Measurements from ENCODE around the gene MAP7D1.
A peak's percentile ranks its signal among the peaks of the same experiment; 100 is the strongest.
"Not testable (repeated sequence)": the region's sequence is repeated elsewhere in the genome, so short reads cannot be mapped to it uniquely, and the experiment has no call there.

MAP7D1 gene

DNA sequence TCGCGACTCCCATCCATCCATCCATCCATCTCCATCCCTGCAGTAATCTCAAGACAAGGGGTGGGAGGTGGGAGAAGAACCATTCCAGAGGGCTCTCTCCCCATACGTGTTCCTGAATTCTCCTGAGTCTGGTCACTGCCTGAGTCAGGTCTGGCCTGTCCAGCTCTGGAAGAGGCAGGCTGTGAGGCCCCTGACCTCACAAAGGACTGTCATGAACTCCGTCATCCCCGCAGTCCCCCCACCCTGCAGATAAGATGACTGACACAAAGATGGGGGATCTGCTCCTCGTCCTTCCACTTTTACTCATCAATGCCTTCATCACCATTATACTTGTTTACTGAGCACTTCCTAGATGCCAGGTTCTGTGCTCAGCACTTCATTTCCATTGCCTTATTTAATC, 1.6 kb upstream of the MAP7D1 start:
- DNase-seq: no peak

DNA sequence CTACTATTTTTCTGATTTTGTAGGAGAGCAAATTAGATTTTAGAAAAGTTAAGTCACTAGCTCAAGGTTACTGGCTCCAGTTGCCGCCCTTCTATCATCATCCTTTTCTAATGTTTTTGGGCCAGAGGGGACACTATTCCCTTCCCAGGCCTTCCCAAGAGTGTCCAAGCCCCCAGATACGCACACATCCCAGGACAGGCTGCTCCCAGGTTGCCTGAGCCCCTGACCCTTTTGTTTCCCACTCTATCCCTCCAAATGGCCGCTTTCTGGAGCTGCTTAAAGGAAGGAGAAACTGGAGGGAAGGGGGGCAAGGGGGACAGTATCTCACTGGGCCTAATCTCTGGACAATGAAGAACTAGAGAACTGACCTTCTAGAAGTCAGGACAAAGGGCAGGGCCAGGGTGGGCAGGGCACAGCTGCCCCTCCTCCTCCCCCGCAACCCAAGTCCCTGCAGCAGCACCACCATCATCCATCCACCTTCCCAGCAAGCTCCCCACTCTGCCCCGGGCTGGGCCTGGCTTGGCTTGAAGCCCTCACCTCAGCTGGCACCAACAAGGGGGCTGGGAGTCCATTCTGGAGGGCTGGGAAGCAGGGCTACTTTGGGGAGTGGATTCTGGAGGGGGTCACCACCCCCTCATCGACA, 1.1 kb upstream of the MAP7D1 start:
- peak; percentile 47 for DNase-seq

DNA sequence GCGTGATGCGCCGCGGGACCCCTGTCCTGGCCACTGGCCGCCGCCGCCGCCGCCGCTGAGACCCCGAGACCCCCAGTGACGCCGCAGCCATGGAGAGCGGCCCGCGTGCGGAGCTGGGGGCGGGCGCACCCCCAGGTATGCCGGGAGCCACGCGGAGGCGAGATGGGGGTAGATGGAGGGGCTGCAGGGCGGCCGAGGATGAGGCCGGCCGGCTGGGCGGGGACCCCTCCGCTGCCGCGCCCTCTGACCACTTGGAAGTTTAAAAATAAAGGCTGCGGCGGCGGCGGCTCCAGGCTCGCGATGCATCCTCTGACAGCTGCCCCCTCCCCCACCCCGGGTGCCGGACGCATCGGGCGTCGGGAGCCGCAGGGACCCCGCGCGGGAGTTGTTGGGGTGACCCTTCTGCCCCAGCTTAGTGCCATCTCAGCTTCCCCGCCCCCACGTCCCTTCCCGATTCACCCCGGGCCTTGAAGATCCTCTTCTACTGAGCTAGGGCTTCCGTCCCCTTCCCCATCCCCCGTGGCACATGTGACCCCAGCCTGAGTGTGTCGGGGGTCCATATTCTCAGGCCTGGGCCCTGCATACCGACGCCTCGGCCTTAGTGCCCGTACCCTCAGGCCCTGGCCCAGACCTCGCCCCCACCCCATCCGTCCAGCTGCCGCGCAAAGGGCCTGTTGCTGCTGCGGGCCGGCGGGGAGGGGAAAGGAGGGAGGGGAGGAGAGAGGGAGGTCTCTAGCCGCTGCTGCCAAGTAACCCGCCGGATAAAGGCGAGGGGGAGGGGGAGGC, 562 bp downstream of the MAP7D1 start:
- peak; percentile 56 for DNase-seq

DNA sequence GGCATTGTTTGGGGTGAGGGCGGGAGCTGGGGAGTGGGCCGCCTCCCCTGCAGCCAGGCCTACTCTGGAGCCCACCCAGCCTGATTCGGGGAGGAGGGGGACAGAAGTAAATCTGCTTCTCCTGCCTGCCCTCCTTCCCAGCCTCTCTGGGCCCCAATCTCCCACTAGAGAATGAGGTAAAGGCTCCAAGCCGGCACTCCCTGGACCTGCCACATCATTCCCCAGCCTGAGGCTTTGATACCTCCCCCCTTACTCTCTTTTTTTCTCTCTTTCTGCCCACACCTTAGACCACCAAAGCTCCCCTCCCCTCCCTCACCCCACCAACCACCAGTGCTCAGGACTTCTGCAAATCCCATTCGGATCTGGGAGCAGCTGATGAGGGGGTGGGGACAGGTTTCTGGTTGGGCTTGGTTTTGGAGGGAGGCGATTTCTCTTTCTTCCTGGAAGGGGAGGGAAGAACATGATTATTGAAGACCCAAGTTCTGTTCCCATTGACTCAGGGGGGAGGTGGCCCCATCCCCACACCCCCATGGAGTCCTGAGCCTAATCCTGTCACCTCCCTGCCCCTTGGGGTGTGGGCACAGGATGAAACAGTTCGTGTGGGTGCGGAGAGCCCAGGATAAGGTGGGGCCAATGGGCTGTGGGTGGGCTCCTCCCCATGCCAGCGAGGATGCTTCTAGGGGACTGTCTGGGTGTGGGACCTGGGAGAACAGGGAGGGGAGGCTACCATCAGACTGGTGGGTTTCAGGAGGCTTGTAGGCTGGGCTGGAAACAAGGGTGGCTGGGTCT, 1.3 kb downstream of the MAP7D1 start:
- DNase-seq: peak; percentile 34

DNA sequence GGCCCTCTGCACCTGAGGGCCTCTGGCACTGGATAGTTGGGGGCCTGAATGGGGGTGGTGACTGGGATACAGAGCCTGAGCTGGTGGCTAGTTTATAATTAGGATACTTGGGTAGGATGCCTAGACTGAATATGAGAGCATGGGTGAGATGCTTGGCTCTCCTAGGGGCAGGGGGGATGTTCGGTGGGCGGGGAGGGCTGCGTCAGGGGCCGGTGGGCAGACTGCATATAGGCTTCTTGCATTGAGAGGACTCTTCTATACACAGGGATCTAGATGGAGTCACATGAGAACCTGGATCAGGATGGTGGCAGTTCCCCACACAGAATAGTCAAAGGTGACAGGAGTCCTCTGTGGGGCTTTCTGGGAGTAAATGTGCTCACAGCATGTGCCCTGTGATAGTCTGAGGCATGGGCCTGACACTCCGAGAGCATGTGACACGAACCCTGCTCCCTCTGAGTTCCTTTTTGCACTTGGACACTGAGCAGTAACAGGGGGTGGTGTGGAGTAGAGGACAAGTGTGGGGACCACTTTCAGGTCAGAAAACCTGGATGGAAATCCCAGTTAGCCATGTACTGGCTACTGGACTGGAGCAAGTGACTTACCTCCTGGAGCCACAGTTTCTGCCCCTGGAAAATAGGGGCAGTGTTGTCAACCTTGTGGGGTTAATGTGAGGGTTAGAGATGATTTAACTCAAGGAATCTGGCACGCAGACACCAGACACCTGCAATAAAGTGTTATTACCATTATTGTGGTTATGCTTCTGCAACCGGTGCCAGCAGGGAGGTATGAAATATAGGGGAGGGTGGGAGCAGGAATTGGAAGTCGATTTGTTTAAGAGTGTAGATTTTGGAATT, 2.2 kb downstream of the MAP7D1 start:
- no peak for DNase-seq

DNA sequence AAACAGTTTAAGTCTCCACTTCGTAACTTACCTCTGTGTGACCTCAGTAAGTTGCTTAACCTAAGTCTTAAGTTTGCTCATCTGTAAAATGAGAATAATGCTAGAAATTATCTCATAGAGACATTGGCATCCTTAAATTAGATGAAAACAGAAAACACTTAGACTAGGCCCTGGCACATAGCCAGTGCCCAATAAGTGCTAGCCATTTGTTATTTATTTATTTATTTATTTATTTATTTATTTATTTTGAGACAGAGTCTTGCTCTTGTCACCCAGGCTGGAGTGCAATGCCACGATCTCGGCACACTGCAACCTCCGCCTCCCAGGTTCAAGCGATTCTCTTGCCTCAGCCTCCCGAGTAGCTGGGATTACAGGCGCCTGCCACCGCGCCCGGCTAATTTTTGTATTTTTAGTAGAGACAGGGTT, 2.9 kb downstream of the MAP7D1 start:
- DNase-seq: not testable (repeated sequence)

DNA sequence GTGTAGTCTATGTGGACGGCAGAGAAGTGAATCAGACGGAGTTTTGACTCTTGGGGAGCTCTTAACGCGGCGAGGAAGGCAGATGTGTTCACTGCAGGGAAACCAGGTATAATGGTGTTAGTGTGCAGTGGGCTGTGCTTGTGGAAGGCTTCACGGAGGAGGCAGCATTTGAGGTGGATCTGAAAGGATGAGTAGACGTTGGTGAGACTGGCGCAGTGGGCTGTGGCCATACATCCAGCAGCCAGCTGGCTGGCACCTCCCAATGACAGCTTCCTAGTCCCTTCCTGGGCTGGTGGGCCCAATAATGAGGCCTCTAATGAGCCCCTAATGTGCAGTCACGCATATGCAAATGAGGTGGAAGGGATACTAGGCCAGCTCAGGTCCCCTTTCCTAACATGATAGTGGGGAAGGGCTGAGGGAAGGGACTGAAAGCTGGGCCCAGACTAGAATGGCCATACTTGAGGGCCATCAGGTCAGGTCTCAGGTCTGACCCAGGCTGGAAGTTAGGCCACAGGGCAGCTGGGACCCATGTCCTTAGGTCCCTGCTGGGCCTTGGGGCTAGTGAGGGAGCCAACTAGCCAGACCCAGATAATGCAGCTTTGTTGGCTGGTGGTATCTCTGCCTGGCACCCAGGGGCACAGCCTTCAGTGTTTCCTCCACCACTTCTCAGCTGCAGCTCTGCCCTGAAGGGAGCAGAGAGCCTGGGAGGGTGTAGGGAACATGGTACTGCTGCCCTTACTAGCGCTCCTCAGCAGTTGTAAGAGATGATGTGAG, 3.8 kb downstream of the MAP7D1 start:
- no peak for DNase-seq

DNA sequence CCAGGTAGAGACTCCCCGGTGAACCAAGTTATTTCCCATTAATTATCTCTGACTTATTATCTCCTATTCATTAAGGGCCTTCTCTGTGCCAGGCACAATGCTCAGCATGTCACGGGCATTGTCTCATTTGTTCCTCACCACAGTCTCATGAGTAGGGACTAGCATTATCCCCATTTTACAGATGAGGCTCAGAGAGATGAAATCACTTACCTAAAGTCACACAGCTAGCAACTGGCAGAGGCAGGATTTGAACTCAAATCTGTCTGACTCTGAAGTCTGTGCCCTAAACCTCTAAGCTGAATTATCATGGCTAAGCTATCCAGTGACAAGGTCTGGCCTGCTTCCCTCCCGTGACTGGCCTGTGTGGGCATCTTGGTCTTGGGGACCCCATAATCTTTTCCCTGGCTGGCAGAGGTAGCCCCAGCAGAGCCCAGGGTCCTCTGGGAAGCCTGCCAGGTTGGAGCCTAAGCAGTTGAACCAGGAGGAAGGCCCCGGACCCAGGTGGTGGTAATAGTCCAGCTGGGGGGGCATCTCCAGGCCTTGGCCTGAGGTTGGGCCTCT, 4.5 kb downstream of the MAP7D1 start:
- DNase-seq: no peak

DNA sequence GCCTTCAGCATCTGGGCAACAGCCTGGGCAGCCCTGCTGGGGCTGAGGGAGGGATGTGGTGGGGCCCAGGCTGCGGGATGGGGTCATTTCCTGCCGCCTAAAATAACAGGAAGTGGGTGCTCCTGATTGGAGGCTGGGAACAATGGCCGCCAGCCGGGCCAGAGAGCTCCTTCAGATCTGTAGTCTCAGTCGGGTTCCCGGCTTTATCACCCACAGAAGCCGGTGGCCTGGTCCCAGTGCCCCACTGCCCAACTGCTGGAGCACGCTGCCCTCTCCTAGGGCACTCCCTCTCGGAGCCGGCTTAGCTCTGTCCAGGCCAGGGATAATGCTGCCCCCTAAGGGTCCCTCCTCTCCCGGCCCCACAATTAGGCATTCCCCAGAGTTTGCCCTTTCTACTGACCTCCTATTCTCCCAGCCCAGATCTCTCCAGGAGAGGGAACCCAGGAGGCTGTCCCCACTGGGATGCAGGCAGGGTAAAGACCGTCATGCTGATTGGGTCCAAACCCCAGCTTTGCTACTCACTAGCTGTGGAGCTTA, 5.1 kb downstream of the MAP7D1 start:
- peak; percentile 71 for DNase-seq

DNA sequence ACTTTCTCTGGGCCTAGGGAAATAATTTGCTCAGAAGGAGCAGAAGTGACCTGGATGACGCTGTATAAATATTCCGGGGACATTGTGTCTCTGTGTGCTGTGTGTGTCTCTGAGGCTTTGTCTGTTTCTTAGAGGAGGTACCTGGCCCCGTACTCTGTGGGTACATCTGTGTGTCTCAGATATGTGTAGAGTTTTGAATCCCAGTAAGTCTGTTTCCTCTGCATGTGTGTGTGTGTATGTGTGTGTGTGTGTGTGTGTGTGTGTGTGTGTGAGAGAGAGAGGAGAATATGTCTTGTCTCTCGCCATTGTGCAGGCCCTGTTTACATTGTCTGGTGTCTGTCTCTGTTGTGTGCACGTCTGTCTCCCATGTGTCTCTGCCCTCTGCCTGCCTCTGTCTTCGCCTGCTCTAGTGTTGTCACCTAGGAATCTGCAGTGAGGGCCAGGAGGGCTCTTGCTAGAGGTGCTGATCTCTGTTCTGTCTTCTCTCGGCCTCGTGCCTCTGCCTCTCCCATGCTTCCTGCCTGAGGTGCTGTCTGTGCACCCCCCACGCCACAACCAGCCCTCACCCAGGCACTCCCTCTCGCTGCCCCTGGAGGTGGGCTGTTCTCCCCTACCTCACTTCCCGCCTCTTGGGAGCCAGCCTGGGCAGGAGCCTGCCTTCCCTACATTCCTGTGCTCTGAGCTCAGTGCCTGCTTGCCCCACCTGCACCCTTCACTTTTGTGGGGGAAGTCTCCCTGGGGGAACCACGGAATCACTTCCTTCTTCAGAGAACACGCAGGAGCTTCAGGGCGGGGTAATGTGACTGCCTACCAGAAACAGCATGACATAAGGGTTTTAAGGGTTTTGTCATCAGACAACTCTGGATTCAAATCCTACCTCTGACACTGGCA, 5.9 kb downstream of the MAP7D1 start:
- peak; percentile 99 for DNase-seq

DNA sequence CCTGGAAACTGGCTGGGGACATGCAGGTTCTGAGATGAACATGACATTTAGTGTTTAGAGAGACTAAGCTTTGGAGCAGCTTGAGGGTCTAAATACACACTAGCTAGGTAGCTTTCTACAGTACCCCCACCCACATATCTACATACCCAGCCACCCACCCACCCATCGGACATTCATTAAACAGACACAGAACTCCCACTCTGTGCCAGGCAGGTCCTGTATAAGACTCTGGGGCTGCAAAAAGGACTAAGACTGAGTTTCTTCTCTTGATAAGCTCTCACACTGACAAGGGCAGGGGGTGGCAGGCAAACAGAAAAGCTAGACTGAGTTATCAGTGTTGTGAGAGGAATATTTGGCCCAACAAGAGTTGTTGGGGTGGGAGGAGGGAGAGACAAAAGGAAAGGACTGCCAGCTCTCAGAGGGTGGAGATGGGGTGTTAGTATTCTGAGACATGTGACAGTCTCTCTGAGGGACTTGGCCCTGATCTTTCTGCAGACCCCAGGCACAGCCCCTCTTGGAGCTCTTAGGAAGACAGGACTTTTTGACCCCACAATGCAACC, 6.8 kb downstream of the MAP7D1 start:
- DNase-seq: no peak

DNA sequence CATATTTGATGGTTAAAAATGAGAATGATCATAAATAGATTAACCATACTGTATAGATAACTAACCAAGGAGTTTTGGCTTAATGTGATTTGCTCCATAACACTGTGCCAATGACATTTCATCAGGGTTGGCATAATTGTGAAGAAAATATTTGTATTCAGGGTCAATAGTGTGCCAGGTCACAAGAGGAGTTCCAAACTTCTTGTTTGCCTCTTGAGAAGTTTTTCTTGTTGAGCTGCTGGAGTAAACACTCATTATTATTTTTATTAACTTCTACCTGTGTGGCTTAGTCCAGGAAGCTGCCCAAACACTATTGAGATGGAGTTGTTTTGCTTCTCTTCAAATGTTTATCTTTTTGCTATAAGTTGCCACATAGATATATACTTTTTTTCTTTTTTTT, 7.5 kb downstream of the MAP7D1 start:
- no peak for DNase-seq

DNA sequence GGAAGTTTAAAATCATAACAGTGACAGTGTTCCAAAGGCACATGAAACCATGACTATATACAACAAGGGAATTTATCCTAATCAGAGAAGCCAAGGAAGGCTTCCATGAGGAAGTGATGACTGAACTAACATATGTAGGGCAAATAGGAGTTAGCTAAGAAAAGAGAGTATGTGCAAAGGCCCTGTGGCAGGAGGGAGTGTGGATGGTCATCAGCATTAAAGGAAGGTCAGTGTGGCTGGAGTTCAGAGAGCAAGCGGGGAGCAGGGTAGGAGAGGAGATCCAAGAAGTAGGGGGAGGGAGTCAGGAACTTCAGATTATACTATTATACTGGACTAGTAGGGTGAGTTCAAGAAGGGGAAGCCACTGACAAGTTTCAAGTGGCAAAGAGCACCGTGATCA, 8.4 kb downstream of the MAP7D1 start:
- DNase-seq: no peak

DNA sequence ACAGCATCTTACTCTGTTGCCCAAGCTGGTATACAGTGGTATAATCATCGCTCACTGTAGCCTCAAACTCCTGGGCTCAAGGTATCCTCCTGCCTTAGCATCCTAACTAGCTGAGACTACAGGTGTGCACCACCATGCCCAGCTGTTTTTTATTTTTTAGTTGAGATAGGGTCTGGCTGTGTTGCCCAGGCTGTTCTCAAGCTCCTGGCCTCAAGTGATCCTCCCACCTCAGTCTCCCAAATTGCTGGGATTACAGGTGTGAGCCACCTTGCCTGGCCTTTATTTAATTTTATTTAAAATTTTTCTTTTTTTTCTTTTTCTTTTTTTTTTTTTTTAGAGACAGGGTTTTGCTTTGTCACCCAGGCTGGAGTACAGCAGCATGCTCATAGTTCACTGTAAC, 9.2 kb downstream of the MAP7D1 start:
- no peak for DNase-seq

DNA sequence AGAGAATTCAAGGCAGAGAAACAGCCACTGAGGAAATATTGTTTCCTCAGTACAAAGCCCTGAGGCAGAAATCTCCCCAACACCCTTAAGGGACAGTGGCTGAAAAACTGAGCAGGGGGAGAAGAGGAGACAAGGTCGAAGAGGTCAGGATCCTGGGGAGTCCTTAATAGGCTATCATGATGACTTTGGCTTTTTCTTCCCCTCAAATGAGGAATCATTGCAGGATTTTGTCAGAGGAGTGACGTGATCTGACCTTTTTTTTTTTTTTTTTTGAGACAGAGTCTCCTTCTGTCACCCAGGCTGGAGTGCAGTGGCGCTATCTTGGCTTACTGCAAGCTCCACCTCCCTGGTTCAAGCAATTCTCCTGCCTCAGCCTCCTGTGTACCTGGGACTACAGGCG, 10.2 kb downstream of the MAP7D1 start:
- no peak for DNase-seq

DNA sequence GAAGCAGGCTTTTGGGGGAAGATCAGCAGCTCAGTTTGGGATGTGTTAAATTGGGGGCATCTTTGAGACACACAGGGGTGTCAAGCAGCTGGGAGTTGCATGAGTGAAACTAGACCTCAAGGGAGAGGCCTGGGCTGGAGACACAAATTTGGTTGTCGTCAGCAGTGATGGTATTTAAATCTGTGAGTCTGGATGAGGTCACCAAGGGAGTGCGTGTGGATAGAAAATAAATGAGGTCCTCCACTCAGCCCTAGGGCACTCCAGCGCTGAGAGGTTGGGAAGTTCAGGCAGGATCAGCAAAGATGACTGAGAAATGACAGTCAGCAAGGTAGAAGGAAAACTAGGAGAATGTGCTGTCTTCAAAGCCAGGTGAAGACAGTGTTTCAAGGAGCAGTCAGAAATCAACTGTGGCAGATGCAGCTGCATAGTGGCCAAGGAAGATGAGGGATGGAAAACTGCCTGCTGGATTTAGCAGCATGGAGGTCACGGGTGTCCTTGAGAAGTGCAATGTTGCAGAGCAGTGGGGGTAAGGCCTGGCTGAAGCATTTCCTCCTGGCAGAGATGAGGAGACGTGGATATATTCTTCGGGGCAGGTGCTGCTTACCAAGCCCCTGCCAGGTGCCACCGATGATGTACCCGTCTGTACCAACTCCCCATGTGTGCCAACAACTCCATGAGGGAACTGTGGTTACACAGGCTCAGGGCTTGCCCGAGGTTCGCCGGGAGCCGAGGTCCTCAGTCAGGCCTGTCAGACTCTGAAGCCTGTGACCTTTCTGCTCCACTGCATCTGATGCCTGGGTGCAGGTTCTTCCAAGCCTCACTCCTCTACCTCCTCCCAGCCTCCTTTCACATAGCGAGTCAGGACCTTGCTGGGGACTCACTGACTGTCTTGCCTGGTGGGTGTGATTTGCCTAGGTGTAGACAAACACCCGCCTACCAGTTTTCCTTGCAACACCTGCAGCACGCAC, 11.3 kb downstream of the MAP7D1 start:
- peak; percentile 49 for DNase-seq

DNA sequence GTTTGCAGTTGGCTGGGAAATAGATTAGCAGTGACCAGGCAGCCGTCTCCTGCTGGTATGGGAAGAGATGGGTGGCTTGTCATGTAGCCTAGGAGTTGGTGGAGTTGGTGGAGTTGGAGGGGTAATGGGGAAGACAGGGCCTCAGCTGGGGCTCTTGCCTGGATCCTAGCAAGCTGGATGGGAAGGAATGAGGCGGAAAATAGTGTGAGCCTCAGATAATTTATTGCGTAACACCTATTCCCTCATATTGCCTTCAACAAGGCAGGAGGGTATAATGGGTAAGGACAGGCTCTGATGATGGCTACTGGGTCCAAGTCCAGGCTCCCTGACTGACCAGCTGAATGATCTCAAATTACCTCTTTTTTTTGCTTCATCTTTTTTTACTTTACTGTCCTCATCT, 12.6 kb downstream of the MAP7D1 start:
- DNase-seq: no peak

DNA sequence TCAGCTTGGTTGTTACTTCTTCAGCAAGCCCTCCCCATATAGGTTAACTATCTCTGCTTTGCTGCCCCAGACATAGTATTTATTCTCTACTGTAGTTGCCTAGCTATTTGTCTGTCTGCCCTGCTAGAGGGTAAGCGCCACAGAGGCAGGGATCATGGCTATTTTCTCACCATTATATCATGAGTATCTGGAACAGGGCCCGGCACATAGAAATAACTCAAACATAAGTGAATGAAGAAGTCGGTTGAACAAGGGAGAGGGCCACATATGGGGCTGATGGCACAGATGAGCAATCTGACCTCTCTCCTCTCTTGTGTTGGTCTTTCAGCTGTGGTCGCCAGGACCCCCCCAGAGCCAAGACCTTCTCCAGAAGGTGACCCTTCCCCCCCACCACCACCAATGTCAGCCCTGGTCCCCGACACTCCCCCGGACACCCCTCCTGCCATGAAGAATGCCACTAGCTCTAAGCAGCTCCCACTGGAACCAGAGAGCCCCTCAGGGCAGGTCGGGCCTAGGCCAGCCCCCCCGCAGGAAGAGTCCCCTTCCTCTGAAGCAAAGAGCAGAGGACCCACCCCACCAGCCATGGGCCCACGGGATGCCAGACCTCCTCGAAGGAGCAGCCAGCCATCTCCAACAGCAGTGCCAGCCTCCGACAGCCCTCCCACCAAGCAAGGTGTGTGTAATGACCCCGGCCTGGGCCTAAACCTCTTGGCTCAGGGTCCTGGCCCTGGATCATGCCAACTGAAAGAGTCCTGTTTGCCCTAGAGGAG, 14.9 kb downstream of the MAP7D1 start:
- DNase-seq: no peak

Measured in NCI-H226 (cell line).